ENCODE measurements around the gene C1orf167.

The C1orf167 gene

DNA sequence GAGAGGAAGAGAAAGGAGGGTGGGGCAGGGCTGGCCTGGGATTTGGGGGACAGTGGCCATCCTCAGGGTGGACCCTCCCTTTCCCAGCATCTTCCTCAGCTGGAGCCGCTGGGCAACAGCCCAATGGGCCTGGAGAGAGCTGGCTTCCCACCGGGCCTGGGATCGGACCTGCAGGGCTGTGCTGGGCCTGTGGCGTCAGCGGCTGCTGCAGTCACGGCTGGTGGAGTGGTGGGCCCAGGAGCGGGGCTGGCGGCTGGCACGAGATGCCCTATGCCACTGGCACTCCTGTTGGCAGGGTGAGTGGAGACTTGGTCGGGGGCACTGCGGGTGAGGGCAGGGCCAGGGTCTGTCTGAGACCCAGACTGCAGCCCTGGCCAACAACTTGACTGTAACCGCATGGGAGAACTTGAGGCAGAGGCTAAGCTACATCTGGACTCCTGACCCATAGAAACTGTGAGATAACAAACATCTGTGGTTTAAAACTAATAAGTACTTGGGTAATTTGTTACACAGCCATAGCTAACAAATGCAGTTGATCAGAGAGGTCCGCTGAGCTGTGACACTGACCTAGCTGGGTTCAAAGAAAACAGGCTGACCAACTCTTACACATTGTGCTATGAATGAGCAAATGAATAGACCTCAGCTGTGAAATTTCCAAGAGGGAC is 17.9 kb downstream of the C1orf167 start:
- no peak overlapping the region for H2AFZ ChIP-seq (ENCODE audit: low read depth)
- no peak overlapping the region for H3K4me2 ChIP-seq
- no peaks in the 10 kb centered on the region for H3K4me1 ChIP-seq (ENCODE audit: low read depth, poor library complexity, severe bottlenecking)
- H3K4me3 ChIP-seq (IDR thresholded peaks at IDR 0.05; ENCODE audit: insufficient read depth, low read depth, low read length), result no peak overlapping the region
- H3K79me2 ChIP-seq (ENCODE audit: insufficient read depth, low read depth), result no peaks in the 10 kb centered on the region
- H4K20me1 ChIP-seq (ENCODE audit: insufficient read depth), result no peaks in the 10 kb centered on the region
- no peak overlapping the region for H3K9ac ChIP-seq
- TF ChIP-seq, protein P1, sequence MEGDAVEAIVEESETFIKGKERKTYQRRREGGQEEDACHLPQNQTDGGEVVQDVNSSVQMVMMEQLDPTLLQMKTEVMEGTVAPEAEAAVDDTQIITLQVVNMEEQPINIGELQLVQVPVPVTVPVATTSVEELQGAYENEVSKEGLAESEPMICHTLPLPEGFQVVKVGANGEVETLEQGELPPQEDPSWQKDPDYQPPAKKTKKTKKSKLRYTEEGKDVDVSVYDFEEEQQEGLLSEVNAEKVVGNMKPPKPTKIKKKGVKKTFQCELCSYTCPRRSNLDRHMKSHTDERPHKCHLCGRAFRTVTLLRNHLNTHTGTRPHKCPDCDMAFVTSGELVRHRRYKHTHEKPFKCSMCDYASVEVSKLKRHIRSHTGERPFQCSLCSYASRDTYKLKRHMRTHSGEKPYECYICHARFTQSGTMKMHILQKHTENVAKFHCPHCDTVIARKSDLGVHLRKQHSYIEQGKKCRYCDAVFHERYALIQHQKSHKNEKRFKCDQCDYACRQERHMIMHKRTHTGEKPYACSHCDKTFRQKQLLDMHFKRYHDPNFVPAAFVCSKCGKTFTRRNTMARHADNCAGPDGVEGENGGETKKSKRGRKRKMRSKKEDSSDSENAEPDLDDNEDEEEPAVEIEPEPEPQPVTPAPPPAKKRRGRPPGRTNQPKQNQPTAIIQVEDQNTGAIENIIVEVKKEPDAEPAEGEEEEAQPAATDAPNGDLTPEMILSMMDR (conservative IDR thresholded peaks at IDR 0.05; ENCODE audit: low read depth, low read length), result no peak
- no peak overlapping the region for H3K27ac ChIP-seq
- no peaks in the 10 kb centered on the region for H3K36me3 ChIP-seq (ENCODE audit: insufficient read depth)
- H3K27me3 ChIP-seq (ENCODE audit: insufficient read depth, low read depth), result peaks cover 11% of the 10 kb centered on the region; the same call in 1 of the 2 replicates

DNA sequence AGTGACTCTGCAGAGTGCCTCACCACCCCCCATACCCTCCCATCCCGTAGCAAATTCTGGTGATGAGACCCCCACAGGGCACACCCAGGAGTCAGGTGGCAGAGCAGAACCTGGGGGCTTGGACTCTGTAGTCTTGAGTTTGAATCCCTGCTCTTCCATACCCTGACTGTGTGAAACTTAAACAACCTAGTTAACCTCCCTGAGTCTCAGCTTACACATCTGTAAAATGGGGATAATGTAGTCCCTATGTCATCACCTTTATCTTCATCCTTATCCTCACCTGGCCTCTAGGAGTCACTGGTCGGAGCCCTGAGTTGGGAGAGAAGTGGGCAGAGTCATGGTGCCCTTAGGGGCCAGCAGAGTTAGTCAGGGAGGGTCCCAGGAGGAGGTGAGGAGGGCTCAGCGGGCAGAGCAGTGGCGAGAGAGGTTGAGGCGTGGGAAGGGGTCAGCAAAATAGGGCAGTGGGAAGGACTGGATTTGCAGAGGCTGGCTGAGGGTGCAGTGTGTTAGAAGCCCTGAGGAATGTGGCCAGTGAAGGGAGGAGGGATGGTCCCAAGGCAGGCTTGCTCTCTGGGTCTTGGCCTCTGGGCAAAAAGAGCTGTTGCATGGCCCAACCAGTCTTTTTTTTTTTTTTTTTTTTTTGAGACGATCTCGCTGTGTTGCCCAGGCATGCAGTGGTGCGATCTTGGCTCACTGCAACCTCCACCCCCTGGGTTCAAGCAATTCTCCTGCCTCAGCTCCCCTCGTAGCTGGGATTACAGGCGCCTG is 18.6 kb downstream of the C1orf167 start:
- TF ChIP-seq, protein P1 (conservative IDR thresholded peaks at IDR 0.05; ENCODE audit: low read depth, low read length), result no peak
- peaks cover 8% of the 10 kb centered on the region; the same call in 1 of the 2 replicates for H3K27me3 ChIP-seq (ENCODE audit: insufficient read depth, low read depth)
- no peaks in the 10 kb centered on the region for H4K20me1 ChIP-seq (ENCODE audit: insufficient read depth)
- H3K4me3 ChIP-seq (IDR thresholded peaks at IDR 0.05; ENCODE audit: insufficient read depth, low read depth, low read length), result no peak overlapping the region
- H3K79me2 ChIP-seq (ENCODE audit: insufficient read depth, low read depth), result no peaks in the 10 kb centered on the region
- H3K36me3 ChIP-seq (ENCODE audit: insufficient read depth), result no peaks in the 10 kb centered on the region
- H2AFZ ChIP-seq (ENCODE audit: low read depth), result no peak overlapping the region
- no peak overlapping the region for H3K4me2 ChIP-seq
- H3K9ac ChIP-seq, result no peak overlapping the region
- H3K27ac ChIP-seq, result no peak overlapping the region
- H3K4me1 ChIP-seq (ENCODE audit: low read depth, poor library complexity, severe bottlenecking), result no peaks in the 10 kb centered on the region

DNA sequence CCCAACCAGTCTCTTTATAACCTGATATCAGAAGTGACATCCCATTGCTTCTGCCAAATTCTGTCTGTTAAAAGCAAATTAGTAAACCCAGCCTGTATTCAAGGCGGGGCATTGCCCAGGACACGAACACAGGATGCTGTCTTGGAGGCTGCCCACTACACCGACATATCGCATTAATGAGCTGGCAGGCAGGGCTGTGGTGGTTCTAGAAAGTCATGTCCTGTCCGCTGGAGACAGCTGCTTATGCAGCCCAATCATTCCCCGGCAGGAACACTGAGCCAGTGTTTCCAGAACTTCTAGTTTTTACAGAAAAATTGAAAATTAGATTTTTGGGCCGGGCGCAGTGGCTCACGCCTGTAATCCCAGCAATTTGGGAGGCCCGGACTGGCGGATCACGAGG is 19.3 kb downstream of the C1orf167 start:
- H3K27me3 ChIP-seq (ENCODE audit: insufficient read depth, low read depth), result peaks cover 8% of the 10 kb centered on the region; the same call in 1 of the 2 replicates
- TF ChIP-seq, protein P1 (conservative IDR thresholded peaks at IDR 0.05; ENCODE audit: low read depth, low read length), result no peak
- no peaks in the 10 kb centered on the region for H3K36me3 ChIP-seq (ENCODE audit: insufficient read depth)
- no peaks in the 10 kb centered on the region for H3K79me2 ChIP-seq (ENCODE audit: insufficient read depth, low read depth)
- no peak overlapping the region for H3K27ac ChIP-seq
- no peak overlapping the region for H3K9ac ChIP-seq
- H3K4me1 ChIP-seq (ENCODE audit: low read depth, poor library complexity, severe bottlenecking), result no peaks in the 10 kb centered on the region
- H3K4me3 ChIP-seq (IDR thresholded peaks at IDR 0.05; ENCODE audit: insufficient read depth, low read depth, low read length), result no peak overlapping the region
- no peaks in the 10 kb centered on the region for H4K20me1 ChIP-seq (ENCODE audit: insufficient read depth)
- H2AFZ ChIP-seq (ENCODE audit: low read depth), result no peak overlapping the region
- H3K4me2 ChIP-seq, result no peak overlapping the region

DNA sequence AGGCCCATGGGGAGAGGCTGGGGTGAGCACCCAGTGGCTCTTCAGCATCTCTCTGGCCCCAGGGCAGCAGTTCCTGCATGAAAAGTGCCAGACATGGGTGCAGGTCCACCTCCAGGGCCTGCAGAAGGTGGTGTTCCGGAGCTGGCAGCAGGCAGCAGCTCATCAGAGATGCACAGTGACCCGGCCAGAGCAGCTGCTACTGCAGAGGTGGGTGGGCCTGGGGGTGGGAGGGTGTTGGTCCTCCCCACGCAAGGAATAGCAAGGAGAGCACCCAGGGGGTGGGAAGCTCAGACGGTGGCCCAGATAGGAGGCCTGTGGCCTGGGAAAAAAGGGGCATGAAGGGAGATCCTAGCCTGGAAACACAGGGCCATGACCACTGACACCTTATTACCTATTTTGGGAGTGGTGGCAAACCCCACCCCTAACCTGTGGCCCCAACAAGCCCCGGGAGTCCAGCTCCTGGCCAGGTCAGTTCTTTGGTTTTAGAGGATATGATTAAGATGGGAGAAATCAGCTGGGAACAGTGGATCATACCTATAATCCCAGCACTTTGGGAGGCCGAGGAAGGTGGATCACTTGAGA is 20.2 kb downstream of the C1orf167 start:
- H3K36me3 ChIP-seq (ENCODE audit: insufficient read depth), result no peaks in the 10 kb centered on the region
- no peak overlapping the region for H3K27ac ChIP-seq
- peaks cover 5% of the 10 kb centered on the region; the same call in 1 of the 2 replicates for H3K27me3 ChIP-seq (ENCODE audit: insufficient read depth, low read depth)
- H3K9ac ChIP-seq, result no peak overlapping the region
- no peaks in the 10 kb centered on the region for H3K4me1 ChIP-seq (ENCODE audit: low read depth, poor library complexity, severe bottlenecking)
- no peak overlapping the region for H2AFZ ChIP-seq (ENCODE audit: low read depth)
- H3K4me2 ChIP-seq, result no peak overlapping the region
- no peak overlapping the region for H3K4me3 ChIP-seq (IDR thresholded peaks at IDR 0.05; ENCODE audit: insufficient read depth, low read depth, low read length)
- no peaks in the 10 kb centered on the region for H3K79me2 ChIP-seq (ENCODE audit: insufficient read depth, low read depth)
- H4K20me1 ChIP-seq (ENCODE audit: insufficient read depth), result no peaks in the 10 kb centered on the region
- TF ChIP-seq, protein P1 (conservative IDR thresholded peaks at IDR 0.05; ENCODE audit: low read depth, low read length), result no peak

All from KMS-11 (cell line).